ENCODE measurements around the gene SC5D. TPM values are rescaled to one million over a fixed set of nuclear protein-coding genes. Genes with fewer than 3 reads are reported as not detected.

SC5D gene
- total and polyA plus RNA-seq, 2 of the 4 experiments (the other 2 are of a cell fraction) = 21.3 to 21.7 TPM

GRCh38 chr11:121318848-121319834, 26.6 kb downstream of the SC5D start:
- POLR2A ChIA-PET (ENCODE audit: unreplicated experiment) = no interaction called here
- H3K4me3 ChIP-seq (ENCODE audit: insufficient read depth, low read depth, low read length) = no peak overlapping the region
- H3K23ac ChIP-seq (ENCODE audit: low read depth, low read length) = no peak overlapping the region
- no peak overlapping the region for H3K4me2 ChIP-seq (ENCODE audit: low read depth, low read length)
- H3K36me3 ChIP-seq (ENCODE audit: control insufficient read depth, insufficient read depth, low read length) = no peaks in the 10 kb centered on the region
- H3K18ac ChIP-seq (ENCODE audit: low read depth, low read length) = no peak overlapping the region
- intact Hi-C loops (cut with micrococcal nuclease) (loop anchor here (1.0 to 5.0 kb wide), 4 partner anchors 70 to 783 kb away; no protein-coding TSS in a partner anchor), in situ Hi-C loops (cut with MboI; ENCODE audit: low sequenced_read_pairs) (loop anchor here (25.0 kb wide), 2 partner anchors 893 to 1193 kb away; no protein-coding TSS in a partner anchor), dilution Hi-C loops (cut with HindIII; ENCODE audit: low sequenced_read_pairs, unreplicated experiment) (no loop called here)
- H3K27me3 ChIP-seq (ENCODE audit: control insufficient read depth, insufficient read depth, low read length) = peaks cover 12% of the 10 kb centered on the region
- H4K8ac ChIP-seq (ENCODE audit: low read depth in 2 of 2, low read length in 2 of 2) = 0 out of 4 replicates have a peak overlapping the region, but pooled peaks of 1 of the 2 experiments have one; percentile 51
- no peak overlapping the region for H3K4ac ChIP-seq (ENCODE audit: low read depth, low read length)
- BruUV-seq (replicated peaks) = no TSS peak
- no peak overlapping the region for H2BK20ac ChIP-seq (ENCODE audit: low read depth, low read length)
- H3K9ac ChIP-seq (ENCODE audit: low read depth, low read length) = no peak overlapping the region
- H2AFZ ChIP-seq (replicated peaks; ENCODE audit: low read length, poor library complexity) = peak overlapping the region; percentile 73
- H4K91ac ChIP-seq (ENCODE audit: insufficient read depth, low read depth, low read length) = no peak overlapping the region
- CTCF ChIA-PET = interaction anchor here (0.7 to 1.1 kb wide), 4 partner anchors 51 to 272 kb away, joined by 3 to 4 read pairs (median 3); no protein-coding TSS in a partner anchor
- no peaks in the 10 kb centered on the region for H3K9me3 ChIP-seq (ENCODE audit: control insufficient read depth, insufficient read depth, low read length)
- no CpG with 5 or more reads among the region's 7 CpGs for WGBS, 2 experiments (ENCODE audit: extremely low coverage in 2 of 2, insufficient read length in 1 of 2)
- no peaks in the 10 kb centered on the region for H4K20me1 ChIP-seq (ENCODE audit: insufficient read depth, low read length)
- no peak overlapping the region for H3K27ac ChIP-seq (ENCODE audit: insufficient read depth, low read length)
- H3K9me1 ChIP-seq (ENCODE audit: insufficient read depth, low read length) = no peaks in the 10 kb centered on the region
- H3K14ac ChIP-seq (replicated peaks; ENCODE audit: low read depth, low read length) = no peak overlapping the region
- no peak overlapping the region for H2BK15ac ChIP-seq (ENCODE audit: low read depth, low read length)
- TF ChIP-seq SMC3 (IDR thresholded peaks at IDR 0.05; ENCODE audit: low read depth, low read length) (peak; percentile 80), RFX5 (IDR thresholded peaks at IDR 0.05; ENCODE audit: low read depth, low read length) (no peak), RAD21 (IDR thresholded peaks at IDR 0.05; ENCODE audit: low read length) (peak; percentile 65)
- TF ChIP-seq, protein P1, sequence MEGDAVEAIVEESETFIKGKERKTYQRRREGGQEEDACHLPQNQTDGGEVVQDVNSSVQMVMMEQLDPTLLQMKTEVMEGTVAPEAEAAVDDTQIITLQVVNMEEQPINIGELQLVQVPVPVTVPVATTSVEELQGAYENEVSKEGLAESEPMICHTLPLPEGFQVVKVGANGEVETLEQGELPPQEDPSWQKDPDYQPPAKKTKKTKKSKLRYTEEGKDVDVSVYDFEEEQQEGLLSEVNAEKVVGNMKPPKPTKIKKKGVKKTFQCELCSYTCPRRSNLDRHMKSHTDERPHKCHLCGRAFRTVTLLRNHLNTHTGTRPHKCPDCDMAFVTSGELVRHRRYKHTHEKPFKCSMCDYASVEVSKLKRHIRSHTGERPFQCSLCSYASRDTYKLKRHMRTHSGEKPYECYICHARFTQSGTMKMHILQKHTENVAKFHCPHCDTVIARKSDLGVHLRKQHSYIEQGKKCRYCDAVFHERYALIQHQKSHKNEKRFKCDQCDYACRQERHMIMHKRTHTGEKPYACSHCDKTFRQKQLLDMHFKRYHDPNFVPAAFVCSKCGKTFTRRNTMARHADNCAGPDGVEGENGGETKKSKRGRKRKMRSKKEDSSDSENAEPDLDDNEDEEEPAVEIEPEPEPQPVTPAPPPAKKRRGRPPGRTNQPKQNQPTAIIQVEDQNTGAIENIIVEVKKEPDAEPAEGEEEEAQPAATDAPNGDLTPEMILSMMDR (conservative IDR thresholded peaks at IDR 0.05; ENCODE audit: low read depth, low read length) = peak; percentile 73
- no peak overlapping the region for H3K56ac ChIP-seq (ENCODE audit: extremely low read depth, insufficient read depth, low read length)
- peak; percentile 56 for DNase-seq
- no peak overlapping the region for H2BK5ac ChIP-seq (ENCODE audit: low read depth, low read length, poor library complexity, severe bottlenecking)
- H2AK9ac ChIP-seq (replicated peaks; ENCODE audit: low read depth, low read length, poor library complexity) = no peak overlapping the region
- H3K4me1 ChIP-seq (ENCODE audit: control insufficient read depth, insufficient read depth, low read length) = no peaks in the 10 kb centered on the region
- no peaks in the 10 kb centered on the region for H3K79me1 ChIP-seq (ENCODE audit: low read depth in 1 of 2, low read length in 2 of 2)
- H2BK120ac ChIP-seq (ENCODE audit: low read depth, low read length) = no peak overlapping the region
- H2AK5ac ChIP-seq (ENCODE audit: low read depth, low read length) = no peak overlapping the region
- no peak overlapping the region for H4K5ac ChIP-seq (ENCODE audit: low read depth, low read length)
- peak; percentile 89 for ATAC-seq (ENCODE audit: low read depth)
